ENCODE measurements around the gene FBXW8.

Gene FBXW8

GRCh38 chr12:117020536-117021220 lies 109.9 kb downstream of the FBXW8 start:
- no peak for DNase-seq (ENCODE audit: low read depth)

GRCh38 chr12:117022465-117022864 lies 111.7 kb downstream of the FBXW8 start:
- no peak for DNase-seq (ENCODE audit: low read depth)

GRCh38 chr12:117023998-117024960 lies 113.5 kb downstream of the FBXW8 start:
- DNase-seq (ENCODE audit: low read depth), result no peak

- no peak for DNase-seq (ENCODE audit: low read depth)
Observed at GRCh38 chr12:117024961-117025480, 114.3 kb downstream of the FBXW8 start.

- DNase-seq (ENCODE audit: low read depth), result peak; percentile 30
Observed at GRCh38 chr12:117025481-117026151, 114.9 kb downstream of the FBXW8 start.

GRCh38 chr12:117026343-117026742 lies 115.6 kb downstream of the FBXW8 start:
- no peak for DNase-seq (ENCODE audit: low read depth)

- DNase-seq (ENCODE audit: low read depth), result no peak
Observed at GRCh38 chr12:117026921-117027250, 116.1 kb downstream of the FBXW8 start.

GRCh38 chr12:117027251-117028086 lies 116.7 kb downstream of the FBXW8 start:
- DNase-seq (ENCODE audit: low read depth), result no peak

GRCh38 chr12:117028254-117028653 lies 117.5 kb downstream of the FBXW8 start:
- DNase-seq (ENCODE audit: low read depth), result no peak

GRCh38 chr12:117030187-117030900 lies 119.6 kb downstream of the FBXW8 start:
- no peak for DNase-seq (ENCODE audit: low read depth)

GRCh38 chr12:117031843-117032592 lies 121.3 kb downstream of the FBXW8 start:
- no peak for DNase-seq (ENCODE audit: low read depth)

- DNase-seq (ENCODE audit: low read depth), result no peak
Observed at GRCh38 chr12:117032593-117033381, 122.0 kb downstream of the FBXW8 start.

- no peak for DNase-seq (ENCODE audit: low read depth)
Observed at GRCh38 chr12:117033382-117034221, 122.9 kb downstream of the FBXW8 start.

- DNase-seq (ENCODE audit: low read depth), result no peak
Observed at GRCh38 chr12:117034249-117034648, 123.5 kb downstream of the FBXW8 start.

- DNase-seq (ENCODE audit: low read depth), result no peak
Observed at GRCh38 chr12:117034701-117035151, 124.0 kb downstream of the FBXW8 start.

- no peak for DNase-seq (ENCODE audit: low read depth)
Observed at GRCh38 chr12:117035287-117035686, 124.5 kb downstream of the FBXW8 start.

GRCh38 chr12:117036046-117036445 lies 125.3 kb downstream of the FBXW8 start:
- no peak for DNase-seq (ENCODE audit: low read depth)

GRCh38 chr12:117036547-117036946 lies 125.8 kb downstream of the FBXW8 start:
- no peak for DNase-seq (ENCODE audit: low read depth)
